K562 (cell line): Measurements from ENCODE around the gene CEMIP. TPM values are rescaled to one million over a fixed set of nuclear protein-coding genes. Genes with fewer than 3 reads are reported as not detected.

Source experiments
- ATAC-seq: fragments of 200-7000 bp; cut with Tn5 transposase; 3 replicates; pipeline ENCODE4 v1.9.1; 2020; ENCODE audit warnings: moderate library complexity
- BruUV-seq: library from RNA; stranded (reverse); fragments of 400-500 nt; replicated peaks from 2 replicates; lab custom pipeline; 2021; lab: Mats Ljungman, UMichigan
- CTCF ChIA-PET: fragments of 300-600 bp; formaldehyde crosslinking; extraction: SDS; loops from one replicate; lab custom pipeline; 2021; ENCODE audit warnings: low intra/inter-chr PET ratio; lab: Yijun Ruan, JAX
- POLR2A ChIA-PET: fragments of 300-600, 350-650 bp; sonication (Branson Sonifier 250); formaldehyde crosslinking; extraction: SDS; loops from one replicate; lab custom pipeline; 2021; ENCODE audit warnings: antibody characterized with exemption, inconsistent platforms; lab: Yijun Ruan, JAX
- DNase-seq, 4 experiments: peaks; one replicate each; pipeline versions ENCODE4 v3.0.0 to v3.0.0-alpha.2; 2011 to 2018; ENCODE audit warnings: low spot score in 3 of 4, mixed read lengths in 3 of 4; ENCODE audit errors: extremely low read depth in 1 of 4
- FAIRE-seq: peaks from 2 replicates; lab custom pipeline; 2011; peaks lifted over from hg19 to GRCh38; lab: Jason Lieb, UNC
- H2AFZ ChIP-seq: 2 replicates; pipeline ENCODE4 v1.6.0; 2011; ENCODE audit warnings: low read depth, low read length, control low read depth, inconsistent platforms
- H3K27ac ChIP-seq: fragments of 200-600 bp; 3 replicates; pipeline ENCODE4 v1.8.0; 2011; ENCODE audit warnings: low read depth, mild to moderate bottlenecking, control low read depth, inconsistent platforms, low read length, moderate library complexity, mixed read lengths; ENCODE audit errors: extremely low read depth
- H3K27me3 ChIP-seq, 2 experiments: fragments of 300-600 bp in 1 of 2; 2 replicates in 1 of 2; 3 replicates in 1 of 2; pipeline versions ENCODE4 v1.6.0 to v1.8.0; 2011; ENCODE audit warnings: inconsistent platforms in 2 of 2, low read length in 2 of 2, mild to moderate bottlenecking in 1 of 2, mixed read lengths in 1 of 2, moderate library complexity in 1 of 2; ENCODE audit not compliant: control insufficient read depth in 2 of 2, insufficient read depth in 2 of 2
- H3K36me3 ChIP-seq: fragments of 300-600 bp; 3 replicates; pipeline ENCODE4 v1.8.0; 2011; ENCODE audit warnings: mild to moderate bottlenecking, low read length, inconsistent platforms; ENCODE audit not compliant: control insufficient read depth, insufficient read depth
- H3K4me1 ChIP-seq, 2 experiments: fragments of 200-600 bp in 1 of 2; replicated peaks in 1 of 2; 2 replicates in 1 of 2; 3 replicates in 1 of 2; pipeline versions ENCODE4 v1.5.1 to v1.8.0; 2011; ENCODE audit warnings: inconsistent platforms in 2 of 2, low read length in 2 of 2, mild to moderate bottlenecking in 1 of 2, mixed read lengths in 1 of 2, moderate library complexity in 1 of 2; ENCODE audit not compliant: control insufficient read depth in 2 of 2, insufficient read depth in 2 of 2
- H3K4me2 ChIP-seq: 2 replicates; pipeline ENCODE4 v1.6.1; 2011; ENCODE audit warnings: low read length, control low read depth, inconsistent platforms, mixed read lengths; ENCODE audit not compliant: insufficient read depth
- H3K4me3 ChIP-seq: fragments of 200-600 bp; sonication (generic), shearing (Covaris generic); 2 replicates; pipeline ENCODE4 v1.5.1; 2016; ENCODE audit warnings: control low read depth, inconsistent platforms
- H3K79me2 ChIP-seq: fragments of 200-600 bp; 3 replicates; pipeline ENCODE4 v1.8.0; 2011; ENCODE audit warnings: low read length, inconsistent platforms; ENCODE audit not compliant: control insufficient read depth, insufficient read depth
- H3K9ac ChIP-seq, 2 experiments: 2 replicates each; pipeline versions ENCODE4 v1.6.0 to v1.6.1; 2011; ENCODE audit warnings: low read depth in 2 of 2, low read length in 2 of 2, control low read depth in 1 of 2, inconsistent platforms in 1 of 2, mild to moderate bottlenecking in 1 of 2, mixed read lengths in 1 of 2; ENCODE audit not compliant: insufficient read depth in 1 of 2
- H3K9me1 ChIP-seq: one replicate; pipeline ENCODE4 v1.6.0; 2011; ENCODE audit warnings: inconsistent platforms, mild to moderate bottlenecking, low read length, moderate library complexity; ENCODE audit not compliant: control insufficient read depth, insufficient read depth
- H3K9me3 ChIP-seq: replicated peaks from 2 replicates; pipeline ENCODE4 v1.5.1; 2011; ENCODE audit warnings: low read depth, low read length, inconsistent platforms; ENCODE audit not compliant: control insufficient read depth, insufficient read depth
- H4K20me1 ChIP-seq: replicated peaks from 2 replicates; pipeline ENCODE4 v1.6.1; 2011; ENCODE audit warnings: low read length, inconsistent platforms, mixed read lengths; ENCODE audit not compliant: control insufficient read depth, insufficient read depth
- HMGN3 ChIP-seq: IDR thresholded peaks from 2 replicates; pipeline ENCODE4 v1.6.1; 2011; ENCODE audit warnings: borderline replicate concordance, low read depth, mild to moderate bottlenecking, mixed read lengths, low read length; ENCODE audit not compliant: insufficient read length; ENCODE audit errors: extremely low read depth
- KHSRP ChIP-seq: fragments of 450-650 bp; IDR thresholded peaks from 2 replicates; pipeline ENCODE4 v1.6.1; 2017
- MECOM ChIP-seq: fragments of 250-450 bp; sonication (Bioruptor Pico); IDR thresholded peaks from 2 replicates; pipeline ENCODE4 v1.8.0; 2022; ENCODE audit warnings: inconsistent platforms
- NFRKB ChIP-seq: fragments of 450-650 bp; IDR thresholded peaks from 2 replicates; pipeline ENCODE4 v1.6.1; 2016; ENCODE audit warnings: low read depth
- PHF8 ChIP-seq: fragments of 200-600 bp; sonication (generic); IDR thresholded peaks from 2 replicates; pipeline ENCODE4 v1.6.1; 2012; ENCODE audit warnings: mixed run types, mild to moderate bottlenecking, inconsistent platforms, low read length, moderate library complexity, borderline replicate concordance
- TEAD1 ChIP-seq, 2 experiments: fragments of 450-650 bp in 1 of 2; sonication (generic) in 1 of 2; formaldehyde crosslinking; IDR thresholded peaks; 2 replicates each; pipeline versions ENCODE4 v1.4.0 to v1.8.0; 2020 to 2022; ENCODE audit warnings: mild to moderate bottlenecking in 2 of 2, missing genetic modification reagents in 1 of 2
- WGBS: fragments of 100-300 bp; shearing (Covaris generic); methylation state at CpG from one replicate; pipeline ENCODE4 v1.1.6; 2016; ENCODE audit warnings: low coverage, mixed read lengths; ENCODE audit not compliant: insufficient coverage; ENCODE audit errors: missing lambda C conversion rate; 5-methylcytosine and 5-hydroxymethylcytosine counted together
- in situ Hi-C: fragments of 300-500 bp; cut with MboI; formaldehyde crosslinking; loops from 4 replicates; pipeline ENCODE4 v1.15.0; 2018; ENCODE audit warnings: inconsistent platforms, mixed read lengths
- intact Hi-C: fragments of 100-400 bp; cut with micrococcal nuclease; formaldehyde crosslinking; loops from 2 replicates; pipeline ENCODE4 v1.14.2; 2022
- polyA plus RNA-seq, 8 experiments: library from polyadenylated mRNA; depleted of rRNA in 4 of 8; stranded (reverse) in 5 of 8; unstranded in 3 of 8; fragments of >200 nt; fragmentation: Nextera tagmentation in 2 of 8; fragmentation: Illumina TruSeq in 1 of 8; extraction: Ambion mirVana in 2 of 8; extraction: Trizol in 1 of 8; gene quantifications; 2 replicates each; pipeline versions ENCODE4 v1.2.1 to v1.2.3, GENCODE V29; 2011 to 2014; ENCODE audit warnings: inconsistent platforms in 1 of 8, missing spikeins in 1 of 8
- total RNA-seq, 7 experiments: library from RNA; depleted of rRNA in 6 of 7; stranded (reverse); fragments of >200 nt in 6 of 7; fragmentation: Illumina TruSeq in 2 of 7; extraction: Trizol in 2 of 7; gene quantifications; 2 replicates each; pipeline versions ENCODE4 v1.2.1 to v1.2.3, GENCODE V29; 2011 to 2021; ENCODE audit warnings: low replicate concordance in 1 of 7

The CEMIP gene
- total and polyA plus RNA-seq, 9 of the 15 experiments (the other 6 are each of a cell fraction or from before 2014, with no cell fraction given), result 0.33 TPM; not detected in 8

- TF ChIP-seq KHSRP, result no peak
- TF ChIP-seq TEAD1 (CRISPR knock-in tag; IDR thresholded peaks at IDR 0.05), result no peak
- TF ChIP-seq PHF8, result no peak
- TF ChIP-seq NFRKB, result no peak
- TF ChIP-seq HMGN3, result no peak
- TF ChIP-seq MECOM (CRISPR knock-in tag), result no peak
- Histone ChIP-seq H3K27ac (no peak overlapping the region), H3K9ac (no peak overlapping the region), H3K9me1 (no peaks in the 10 kb centered on the region), H3K4me1 (no peaks in the 10 kb centered on the region), H3K27me3 (peaks cover 24 to 34% of the 10 kb centered on the region in 2 experiments), H3K4me3 (no peak overlapping the region), H3K4me2 (no peak overlapping the region), H3K79me2 (no peaks in the 10 kb centered on the region), H2AFZ (no peak overlapping the region), H4K20me1 (no peaks in the 10 kb centered on the region), H3K36me3 (no peaks in the 10 kb centered on the region), H3K9me3 (no peaks in the 10 kb centered on the region)
- in situ Hi-C loops (no loop called here), intact Hi-C loops (no loop called here)
- CTCF ChIA-PET, result no interaction called here
- POLR2A ChIA-PET, result interaction anchor here (0.6 kb wide), 1 partner anchor 21 kb away, joined by 4 read pairs; no protein-coding TSS in a partner anchor
- FAIRE-seq (no peak), ATAC-seq (no peak), DNase-seq (no peak)
- WGBS, result 0% methylated on average over 3 of the region's 3 CpGs
- no TSS peak for BruUV-seq
Observed at GRCh38 chr15:80888846-80889245, 109.7 kb downstream of the CEMIP start.
